H1 (cell line): Measurements from ENCODE around the gene COASY. TPM values are rescaled to one million over a fixed set of nuclear protein-coding genes. Genes with fewer than 3 reads are reported as not detected.

Experiments used
- CTCF ChIA-PET: fragments of 300-600 bp; sonication (Branson Sonifier 250); formaldehyde crosslinking; loops from one replicate; lab custom pipeline; 2021; ENCODE audit not compliant: partially characterized antibody; lab: Charles Lee
- POLR2A ChIA-PET: fragments of 300-600 bp; sonication (Branson Sonifier 250); formaldehyde crosslinking; loops from one replicate; lab custom pipeline; 2021; ENCODE audit warnings: inconsistent platforms; ENCODE audit not compliant: partially characterized antibody; lab: Charles Lee
- DNase-seq, 2 experiments: peaks; one replicate each; pipeline versions ENCODE4 v3.0.0 to v3.0.0-alpha.2; 2010 to 2022; ENCODE audit warnings: low spot score in 2 of 2, low read depth in 1 of 2, mixed read lengths in 1 of 2
- FAIRE-seq: peaks from 2 replicates; lab custom pipeline; 2011; peaks lifted over from hg19 to GRCh38; lab: Jason Lieb, UNC
- H2AFZ ChIP-seq: 2 replicates; pipeline ENCODE4 v1.8.1; 2012; ENCODE audit warnings: low read length, inconsistent platforms
- H2AK5ac ChIP-seq: 2 replicates; pipeline ENCODE4 v1.6.1; 2013; ENCODE audit warnings: low read depth, low read length
- H2BK120ac ChIP-seq: replicated peaks from 2 replicates; pipeline ENCODE3; 2013; ENCODE audit warnings: low read depth, low read length, inconsistent platforms
- H2BK12ac ChIP-seq: 2 replicates; pipeline ENCODE4 v1.6.1; 2013; ENCODE audit warnings: low read depth, low read length
- H2BK15ac ChIP-seq: 2 replicates; pipeline ENCODE4 v1.6.1; 2013; ENCODE audit warnings: low read length
- H2BK20ac ChIP-seq: 2 replicates; pipeline ENCODE4 v1.6.1; 2013; ENCODE audit warnings: low read length
- H2BK5ac ChIP-seq: 2 replicates; pipeline ENCODE4 v1.6.1; 2013; ENCODE audit warnings: low read depth, low read length
- H3K14ac ChIP-seq: 2 replicates; pipeline ENCODE4 v1.6.1; 2013; ENCODE audit warnings: inconsistent platforms; ENCODE audit not compliant: insufficient read length
- H3K18ac ChIP-seq: 2 replicates; pipeline ENCODE4 v1.6.1; 2013; ENCODE audit warnings: low read length; ENCODE audit errors: extremely low read depth
- H3K23ac ChIP-seq: 2 replicates; pipeline ENCODE4 v1.6.1; 2013; ENCODE audit warnings: inconsistent platforms; ENCODE audit not compliant: insufficient read length
- H3K23me2 ChIP-seq: 2 replicates; pipeline ENCODE4 v1.6.1; 2013; ENCODE audit warnings: low read depth, low read length
- H3K27ac ChIP-seq: 2 replicates; pipeline ENCODE4 v1.6.1; 2011; ENCODE audit warnings: low read depth, low read length, inconsistent platforms
- H3K27me3 ChIP-seq, 4 experiments: replicated peaks in 1 of 4; 1 replicate in 1 of 4; 2 replicates in 3 of 4; pipeline versions ENCODE4 v1.6.1 to v1.8.1; 2011 to 2013; ENCODE audit warnings: low read length in 3 of 4, mild to moderate bottlenecking in 3 of 4, inconsistent platforms in 2 of 4, mixed read lengths in 2 of 4, moderate library complexity in 1 of 4; ENCODE audit not compliant: control insufficient read depth in 3 of 4, insufficient read depth in 3 of 4; ENCODE audit errors: extremely low read depth in 1 of 4
- H3K36me3 ChIP-seq, 4 experiments: 2 replicates each; pipeline versions ENCODE4 v1.6.1 to v1.8.1; 2011 to 2013; ENCODE audit warnings: mild to moderate bottlenecking in 4 of 4, low read length in 3 of 4, moderate library complexity in 2 of 4, control low read depth in 1 of 4, inconsistent platforms in 1 of 4; ENCODE audit not compliant: insufficient read depth in 4 of 4, control insufficient read depth in 2 of 4
- H3K4ac ChIP-seq: replicated peaks from 2 replicates; pipeline ENCODE3; 2013; ENCODE audit warnings: low read length, low read depth, mixed read lengths, inconsistent platforms; ENCODE audit not compliant: insufficient read length
- H3K4me1 ChIP-seq, 4 experiments: replicated peaks in 1 of 4; 1 replicate in 1 of 4; 2 replicates in 3 of 4; pipeline versions ENCODE4 v1.6.1 to v1.8.1; 2011 to 2013; ENCODE audit warnings: low read length in 3 of 4, inconsistent platforms in 2 of 4, mixed read lengths in 1 of 4; ENCODE audit not compliant: insufficient read depth in 4 of 4, control insufficient read depth in 3 of 4
- H3K4me2 ChIP-seq, 2 experiments: 2 replicates each; pipeline versions ENCODE4 v1.6.1 to v1.8.1; 2011 to 2013; ENCODE audit warnings: low read depth in 2 of 2, low read length in 2 of 2, control low read depth in 1 of 2, inconsistent platforms in 1 of 2, mild to moderate bottlenecking in 1 of 2; ENCODE audit not compliant: insufficient read depth in 1 of 2
- H3K4me3 ChIP-seq, 4 experiments: fragments of 200-600, 300-600 bp in 1 of 4; sonication (generic), shearing (Covaris generic), sonication (Bioruptor Twin) in 1 of 4; 2 replicates each; pipeline versions ENCODE4 v1.5.1 to v1.8.1; 2011 to 2016; ENCODE audit warnings: low read length in 4 of 4, low read depth in 3 of 4, control low read depth in 2 of 4, inconsistent platforms in 2 of 4, mild to moderate bottlenecking in 2 of 4, mixed read lengths in 1 of 4, moderate library complexity in 1 of 4; ENCODE audit not compliant: insufficient read depth in 2 of 4; ENCODE audit errors: extremely low read depth in 1 of 4
- H3K56ac ChIP-seq: replicated peaks from 2 replicates; pipeline ENCODE3; 2013; ENCODE audit warnings: low read depth, mild to moderate bottlenecking, mixed read lengths, low read length, inconsistent platforms; ENCODE audit not compliant: insufficient read length
- H3K79me1 ChIP-seq: 2 replicates; pipeline ENCODE4 v1.6.1; 2013; ENCODE audit warnings: low read depth, low read length, control low read depth
- H3K79me2 ChIP-seq, 2 experiments: 2 replicates each; pipeline versions ENCODE4 v1.6.1 to v1.8.1; 2012 to 2013; ENCODE audit warnings: low read length in 2 of 2, mild to moderate bottlenecking in 2 of 2, inconsistent platforms in 1 of 2; ENCODE audit not compliant: insufficient read depth in 2 of 2, control insufficient read depth in 1 of 2
- H3K9ac ChIP-seq, 4 experiments: replicated peaks in 1 of 4; 1 replicate in 1 of 4; 2 replicates in 3 of 4; pipeline versions ENCODE4 v1.6.1 to v1.8.1; 2011 to 2013; ENCODE audit warnings: low read depth in 3 of 4, low read length in 3 of 4, control low read depth in 2 of 4, mild to moderate bottlenecking in 2 of 4, moderate library complexity in 2 of 4, inconsistent platforms in 1 of 4; ENCODE audit errors: extremely low read depth in 1 of 4
- H3K9me3 ChIP-seq, 2 experiments: 2 replicates each; pipeline versions ENCODE4 v1.6.1 to v1.8.1; 2012 to 2013; ENCODE audit warnings: mild to moderate bottlenecking in 2 of 2, moderate library complexity in 2 of 2, control low read depth in 1 of 2, inconsistent platforms in 1 of 2, low read depth in 1 of 2, low read length in 1 of 2, mixed read lengths in 1 of 2; ENCODE audit not compliant: insufficient read depth in 2 of 2
- H4K20me1 ChIP-seq, 2 experiments: replicated peaks in 1 of 2; 2 replicates each; pipeline versions ENCODE3 to v1.8.1; 2011 to 2013; ENCODE audit warnings: inconsistent platforms in 2 of 2, low read length in 2 of 2, mild to moderate bottlenecking in 1 of 2; ENCODE audit not compliant: insufficient read depth in 2 of 2, control insufficient read depth in 1 of 2
- H4K5ac ChIP-seq: 2 replicates; pipeline ENCODE4 v1.6.1; 2013; ENCODE audit warnings: low read length, low read depth, mixed read lengths, inconsistent platforms; ENCODE audit not compliant: insufficient read length
- H4K8ac ChIP-seq: 2 replicates; pipeline ENCODE4 v1.8.0; 2013; ENCODE audit warnings: mild to moderate bottlenecking, moderate library complexity, low read length, inconsistent platforms; ENCODE audit not compliant: insufficient read depth; ENCODE audit errors: extremely low read depth
- H4K91ac ChIP-seq: replicated peaks from 2 replicates; pipeline ENCODE3; 2013; ENCODE audit warnings: low read length, mixed read lengths, inconsistent platforms; ENCODE audit not compliant: insufficient read length
- ATF3 ChIP-seq: IDR thresholded peaks from 2 replicates; pipeline ENCODE4 v1.6.1; 2011; ENCODE audit warnings: low read depth, mild to moderate bottlenecking, low read length; ENCODE audit not compliant: insufficient read depth
- CBX5 ChIP-seq: fragments of 300-800, 300-1000 bp; sonication (generic); IDR thresholded peaks from 2 replicates; pipeline ENCODE4 v1.7.1; 2016; ENCODE audit warnings: antibody characterized with exemption, low read length, low read depth
- GTF2F1 ChIP-seq: IDR thresholded peaks from 2 replicates; pipeline ENCODE4 v1.6.1; 2012; ENCODE audit warnings: low read depth, low read length, improper control_type of control experiment, borderline replicate concordance
- KDM5A ChIP-seq: fragments of 200-600 bp; IDR thresholded peaks from 2 replicates; pipeline ENCODE4 v1.7.1; 2012; ENCODE audit warnings: mild to moderate bottlenecking, low read length, inconsistent platforms, mixed read lengths
- MAFK ChIP-seq: IDR thresholded peaks from 2 replicates; pipeline ENCODE4 v1.6.1; 2012; ENCODE audit warnings: low read depth, mild to moderate bottlenecking, improper control_type of control experiment, low read length
- MAX ChIP-seq: IDR thresholded peaks from 2 replicates; pipeline ENCODE4 v1.6.1; 2012; ENCODE audit warnings: inconsistent platforms
- POU5F1 ChIP-seq: IDR thresholded peaks from 2 replicates; pipeline ENCODE4 v1.6.1; 2011; ENCODE audit warnings: low read depth, mild to moderate bottlenecking, low read length, moderate library complexity
- SIN3A ChIP-seq, 2 experiments: IDR thresholded peaks in 1 of 2; conservative IDR thresholded peaks in 1 of 2; 2 replicates each; pipeline ENCODE4 v1.6.1; 2011 to 2012; ENCODE audit warnings: low read length in 2 of 2, improper control_type of control experiment in 1 of 2, low read depth in 1 of 2, mild to moderate bottlenecking in 1 of 2
- SP1 ChIP-seq: IDR thresholded peaks from 2 replicates; pipeline ENCODE4 v1.6.1; 2011; ENCODE audit warnings: low read depth, low read length
- SP4 ChIP-seq: IDR thresholded peaks from 2 replicates; pipeline ENCODE4 v1.6.1; 2012; ENCODE audit warnings: low read length, inconsistent platforms
- WGBS, 2 experiments: shearing (Covaris generic) in 1 of 2; methylation state at CpG; one replicate each; pipeline versions ENCODE4 v1.1.6 to v1.1.7; 2013 to 2015; ENCODE audit warnings: low lambda C conversion rate in 2 of 2, mixed read lengths in 2 of 2, inconsistent platforms in 1 of 2, low coverage in 1 of 2, missing lambda C conversion rate in 1 of 2; ENCODE audit not compliant: insufficient replicate concordance in 2 of 2, insufficient coverage in 1 of 2, insufficient read length in 1 of 2; ENCODE audit errors: extremely low coverage in 1 of 2, missing lambda C conversion rate in 1 of 2; 5-methylcytosine and 5-hydroxymethylcytosine counted together
- polyA plus RNA-seq, 7 experiments: library from polyadenylated mRNA; depleted of rRNA in 3 of 7; stranded (reverse) in 5 of 7; unstranded in 2 of 7; fragments of >200 nt in 5 of 7; fragments of 200-250 nt in 2 of 7; gene quantifications; 1 replicate in 5 of 7; 2 replicates in 1 of 7; 4 replicates in 1 of 7; pipeline versions ENCODE4 v1.2.1 to v1.2.3, GENCODE V29; 2011 to 2013; ENCODE audit warnings: missing spikeins in 2 of 7, mixed read lengths in 2 of 7
- total RNA-seq: library from RNA; stranded (reverse); fragmentation: NEBNext Ultra II Directional; extraction: Animal tissue kit (Norgen Biotek cat#: 25700); gene quantifications from 2 replicates; pipeline ENCODE4 v1.2.1, GENCODE V29; 2021

The COASY gene
- total and polyA plus RNA-seq, 2 of the 8 experiments (the other 6 are each of a cell fraction or from before 2014, with no cell fraction given), result 64.5 to 100 TPM

GRCh38 chr17:42554250-42555121, 7.5 kb upstream of the COASY start:
- peaks cover 0 to 9% (median 6%) of the 10 kb centered on the region in 4 experiments; a peak in 6 of 7 replicates for H3K4me1 ChIP-seq
- H3K56ac ChIP-seq, result peak overlapping the region; percentile 82
- H3K9me3 ChIP-seq, result no peaks in the 10 kb centered on the region
- peak overlapping the region; percentile 97 for H3K4ac ChIP-seq
- WGBS, 2 experiments, result 4% methylated on average over 45 of the region's 82 CpGs; no CpG with 5 or more reads in 1 of the 2 experiments
- H3K18ac ChIP-seq, result peak overlapping the region; percentile 87
- H3K9ac ChIP-seq, result peak overlapping the region; percentile 35 to 82 (median 59)
- DNase-seq, result peak in 1 of 2 experiments; percentile 95
- peak overlapping the region; percentile 53; the same call in 1 of the 2 replicates for H3K27ac ChIP-seq
- no peaks in the 10 kb centered on the region for H3K36me3 ChIP-seq
- FAIRE-seq, result no peak
- peak overlapping the region; percentile 86 for H4K8ac ChIP-seq
- no peak overlapping the region for H3K23ac ChIP-seq
- H2BK12ac ChIP-seq, result peak overlapping the region; percentile 55; the same call in 1 of the 2 replicates
- H3K79me2 ChIP-seq, result no peaks in the 10 kb centered on the region; a peak in 1 of 4 replicates
- H4K91ac ChIP-seq, result peak overlapping the region; percentile 98
- H2BK120ac ChIP-seq, result peak overlapping the region; percentile 78
- peaks cover 3% of the 10 kb centered on the region; the same call in 1 of the 2 replicates for H3K23me2 ChIP-seq
- POLR2A ChIA-PET, result interaction anchor here (0.6 to 2.9 kb wide), 10 partner anchors 11 to 209 kb away, joined by 3 to 16 read pairs (median 4); partner anchors contain the start of genes MLX and NAGLU
- H2BK5ac ChIP-seq, result peak overlapping the region; percentile 97
- peaks cover 2% of the 10 kb centered on the region for H3K79me1 ChIP-seq
- H2AFZ ChIP-seq, result peak overlapping the region; percentile 68; the same call in 1 of the 2 replicates
- H2BK15ac ChIP-seq, result no peak overlapping the region; the same call in 1 of the 2 replicates
- H3K27me3 ChIP-seq, result no peaks in the 10 kb centered on the region; a peak in 1 of 7 replicates
- H4K20me1 ChIP-seq, result peaks cover 0 to 1% of the 10 kb centered on the region in 2 experiments
- H4K5ac ChIP-seq, result peak overlapping the region; percentile 78
- CTCF ChIA-PET, result interaction anchor here (0.6 to 3.1 kb wide), 7 partner anchors 11 to 122 kb away, joined by 3 to 15 read pairs (median 5); partner anchors contain the start of genes MLX and PSMC3IP
- no peak overlapping the region for H2BK20ac ChIP-seq
- H2AK5ac ChIP-seq, result no peak overlapping the region
- peak overlapping the region; percentile 88 for H3K14ac ChIP-seq
- H3K4me3 ChIP-seq, result peak overlapping the region; percentile 61 to 84 (median 71)
- H3K4me2 ChIP-seq, result peak overlapping the region; percentile 75 to 87
- TF ChIP-seq SIN3A (conservative IDR thresholded peaks at IDR 0.05 in 1 of 2, IDR thresholded peaks at IDR 0.05 in 1 of 2; ENCODE audit: low read depth in 1 of 2, low read length in 2 of 2) (peak in 1 of 2 experiments; percentile 67; a peak in 1 of 4 replicates), POU5F1 (no peak), MAFK (no peak), KDM5A (no peak), CBX5 (no peak), MAX (peak; percentile 14; the same call in 1 of the 2 replicates), GTF2F1 (no peak), ATF3 (no peak), SP1 (no peak), SP4 (no peak)
